Trophoblast cell (in vitro differentiated cells and primary cell): ENCODE measurements around the gene SEMA3C.

Experiments used
- DNase-seq, 2 donors: peaks; one replicate each; pipeline ENCODE4 v3.0.0-alpha.2; 2016
- H2AFZ ChIP-seq: 2 replicates; pipeline ENCODE4 v1.6.1; 2013; ENCODE audit warnings: low read length, moderate library complexity, mild to moderate bottlenecking; ENCODE audit not compliant: insufficient read depth, poor library complexity
- H2AK5ac ChIP-seq: 2 replicates; pipeline ENCODE4 v1.6.1; 2013; ENCODE audit warnings: mild to moderate bottlenecking, low read length
- H2BK120ac ChIP-seq: 2 replicates; pipeline ENCODE4 v1.6.1; 2013; ENCODE audit warnings: low read length, mild to moderate bottlenecking, moderate library complexity; ENCODE audit not compliant: insufficient read depth, poor library complexity
- H2BK12ac ChIP-seq: 2 replicates; pipeline ENCODE4 v1.6.1; 2013; ENCODE audit warnings: mild to moderate bottlenecking, low read length, moderate library complexity
- H2BK5ac ChIP-seq: 2 replicates; pipeline ENCODE4 v1.6.1; 2013; ENCODE audit warnings: low read length, low read depth, moderate library complexity, mild to moderate bottlenecking; ENCODE audit not compliant: poor library complexity
- H3K14ac ChIP-seq: 2 replicates; pipeline ENCODE4 v1.6.1; 2013; ENCODE audit warnings: mild to moderate bottlenecking, low read length
- H3K18ac ChIP-seq: 2 replicates; pipeline ENCODE4 v1.6.1; 2013; ENCODE audit warnings: mild to moderate bottlenecking, low read length
- H3K23ac ChIP-seq: 2 replicates; pipeline ENCODE4 v1.6.1; 2013; ENCODE audit warnings: low read length
- H3K27ac ChIP-seq: 2 replicates; pipeline ENCODE4 v1.5.1; 2013; ENCODE audit warnings: low read depth, mild to moderate bottlenecking, inconsistent platforms, low read length, moderate library complexity
- H3K27me3 ChIP-seq: 2 replicates; pipeline ENCODE4 v1.6.1; 2013; ENCODE audit warnings: inconsistent platforms, mild to moderate bottlenecking, low read length, moderate library complexity; ENCODE audit not compliant: insufficient read depth
- H3K36me3 ChIP-seq, 2 experiments: 1 replicate in 1 of 2; 2 replicates in 1 of 2; pipeline ENCODE4 v1.6.1; 2013; ENCODE audit warnings: low read length in 2 of 2, mild to moderate bottlenecking in 2 of 2, moderate library complexity in 1 of 2; ENCODE audit not compliant: insufficient read depth in 2 of 2, control insufficient read depth in 1 of 2
- H3K4ac ChIP-seq: 2 replicates; pipeline ENCODE4 v1.6.1; 2013; ENCODE audit warnings: low read depth, mild to moderate bottlenecking, low read length, moderate library complexity
- H3K4me1 ChIP-seq, 2 experiments: 1 replicate in 1 of 2; 2 replicates in 1 of 2; pipeline ENCODE4 v1.6.1; 2013; ENCODE audit warnings: low read length in 2 of 2, mild to moderate bottlenecking in 2 of 2, moderate library complexity in 1 of 2; ENCODE audit not compliant: insufficient read depth in 2 of 2, control insufficient read depth in 1 of 2
- H3K4me2 ChIP-seq: 2 replicates; pipeline ENCODE4 v1.6.1; 2013; ENCODE audit warnings: inconsistent platforms, mild to moderate bottlenecking, low read length, moderate library complexity
- H3K4me3 ChIP-seq: 2 replicates; pipeline ENCODE4 v1.5.1; 2013; ENCODE audit warnings: mild to moderate bottlenecking, low read depth, low read length, inconsistent platforms
- H3K79me1 ChIP-seq: one replicate; pipeline ENCODE4 v1.6.1; 2013; ENCODE audit warnings: low read length
- H3K79me2 ChIP-seq: 2 replicates; pipeline ENCODE4 v1.6.1; 2013; ENCODE audit warnings: low read length, mild to moderate bottlenecking; ENCODE audit not compliant: control insufficient read depth, insufficient read depth, poor library complexity
- H3K9ac ChIP-seq: 2 replicates; pipeline ENCODE4 v1.6.1; 2013; ENCODE audit warnings: mild to moderate bottlenecking, low read length
- H3K9me3 ChIP-seq: 2 replicates; pipeline ENCODE4 v1.6.1; 2013; ENCODE audit warnings: low read depth, mild to moderate bottlenecking, control low read depth, inconsistent platforms, low read length; ENCODE audit not compliant: insufficient read depth
- H4K12ac ChIP-seq: 2 replicates; pipeline ENCODE4 v1.6.1; 2013; ENCODE audit warnings: low read depth, mild to moderate bottlenecking, low read length, moderate library complexity
- H4K8ac ChIP-seq: 2 replicates; pipeline ENCODE4 v1.6.1; 2013; ENCODE audit warnings: low read depth, mild to moderate bottlenecking, low read length, moderate library complexity
- H4K91ac ChIP-seq: one replicate; pipeline ENCODE4 v1.6.1; 2013; ENCODE audit warnings: low read depth, mild to moderate bottlenecking, low read length, moderate library complexity
- WGBS: extraction: QIAGEN DNeasy Blood & Tissue Kit; methylation state at CpG from one replicate; pipeline ENCODE4 v1.1.7; 2013; ENCODE audit warnings: missing lambda C conversion rate; ENCODE audit not compliant: insufficient read length, insufficient coverage; ENCODE audit errors: extremely low coverage; 5-methylcytosine and 5-hydroxymethylcytosine counted together

Gene SEMA3C

GRCh38 chr7:80720146-80720545, 198.7 kb downstream of the SEMA3C start:
- no peak overlapping the region for H2BK5ac ChIP-seq
- no CpG with 5 or more reads among the region's 3 CpGs for WGBS
- H3K18ac ChIP-seq = no peak overlapping the region
- H3K23ac ChIP-seq = no peak overlapping the region
- no peak overlapping the region for H3K4me2 ChIP-seq
- no peaks in the 10 kb centered on the region for H3K79me2 ChIP-seq
- peak overlapping the region; percentile 32 for H4K91ac ChIP-seq
- H3K14ac ChIP-seq = no peak overlapping the region
- H3K4me1 ChIP-seq = peaks cover 2 to 11% of the 10 kb centered on the region in 2 experiments
- no peak overlapping the region for H4K12ac ChIP-seq
- H3K79me1 ChIP-seq = peaks cover 7% of the 10 kb centered on the region
- H3K4ac ChIP-seq = no peak overlapping the region
- H3K4me3 ChIP-seq = no peak overlapping the region
- no peak overlapping the region for H4K8ac ChIP-seq
- H2AFZ ChIP-seq = no peak overlapping the region
- H2BK12ac ChIP-seq = peak overlapping the region; percentile 69
- H3K27ac ChIP-seq = no peak overlapping the region
- no peak overlapping the region for H2BK120ac ChIP-seq
- no peak overlapping the region for H2AK5ac ChIP-seq
- DNase-seq = no peak
- H3K36me3 ChIP-seq = no peaks in the 10 kb centered on the region
- H3K9ac ChIP-seq = no peak overlapping the region
- H3K9me3 ChIP-seq = no peaks in the 10 kb centered on the region
- H3K27me3 ChIP-seq = no peaks in the 10 kb centered on the region

DNA sequence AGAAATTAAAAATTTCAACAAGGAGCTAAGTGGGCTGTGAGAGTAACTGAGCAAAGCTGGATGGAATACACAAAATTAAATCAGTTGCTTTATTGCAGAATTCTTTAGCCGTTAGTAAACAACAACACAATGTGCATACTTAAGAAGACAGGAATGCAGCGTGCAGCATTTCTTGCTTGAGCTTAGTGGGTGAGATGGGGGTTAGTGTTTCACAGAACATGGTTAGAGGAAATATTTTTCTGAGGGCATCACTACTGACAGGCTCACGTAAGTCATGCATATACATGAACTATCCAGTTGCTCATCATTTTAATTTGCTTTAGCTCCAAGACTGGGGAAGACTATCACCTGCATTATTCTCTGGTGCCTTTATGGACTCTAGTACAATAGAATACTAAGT, 199.6 kb downstream of the SEMA3C start:
- H2AFZ ChIP-seq = no peak overlapping the region
- no peak overlapping the region for H2AK5ac ChIP-seq
- WGBS = no CpG with 5 or more reads among the region's 3 CpGs
- H3K27ac ChIP-seq = no peak overlapping the region
- no peak overlapping the region for H3K4me2 ChIP-seq
- peaks cover 0 to 7% of the 10 kb centered on the region in 2 experiments for H3K4me1 ChIP-seq
- no peak overlapping the region for H2BK12ac ChIP-seq
- peaks cover 2% of the 10 kb centered on the region for H3K79me1 ChIP-seq
- H3K4ac ChIP-seq = no peak overlapping the region
- no peak overlapping the region for H3K18ac ChIP-seq
- no peak overlapping the region for H4K12ac ChIP-seq
- DNase-seq = peak; percentile 75 to 92
- H3K23ac ChIP-seq = no peak overlapping the region
- H3K14ac ChIP-seq = no peak overlapping the region
- no peak overlapping the region for H4K8ac ChIP-seq
- no peak overlapping the region for H2BK120ac ChIP-seq
- no peaks in the 10 kb centered on the region for H3K27me3 ChIP-seq
- H3K4me3 ChIP-seq = no peak overlapping the region
- no peak overlapping the region for H4K91ac ChIP-seq
- no peaks in the 10 kb centered on the region for H3K79me2 ChIP-seq
- no peaks in the 10 kb centered on the region for H3K36me3 ChIP-seq
- H2BK5ac ChIP-seq = no peak overlapping the region
- no peak overlapping the region for H3K9ac ChIP-seq
- no peaks in the 10 kb centered on the region for H3K9me3 ChIP-seq

DNA sequence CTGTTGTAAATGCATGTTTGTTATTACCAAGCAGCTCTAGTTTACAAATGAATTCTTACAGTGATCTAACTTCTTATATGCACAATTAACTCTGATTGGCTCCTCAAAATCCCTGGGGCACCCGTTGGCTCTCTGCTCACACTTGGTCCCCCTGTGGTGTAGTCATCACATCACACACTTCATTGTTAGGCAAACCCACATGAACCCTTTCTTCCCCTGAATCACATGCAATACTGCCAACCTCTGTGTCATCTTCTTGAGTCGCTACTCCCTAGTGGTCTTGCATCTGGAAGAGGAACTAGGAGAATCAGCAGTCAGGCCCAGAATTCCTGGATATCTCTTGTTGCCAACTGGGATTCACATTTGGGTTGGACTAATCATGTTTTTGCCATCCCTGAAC, 207.3 kb downstream of the SEMA3C start:
- Histone ChIP-seq H4K91ac (no peak overlapping the region), H4K12ac (no peak overlapping the region), H2BK12ac (no peak overlapping the region), H3K27ac (no peak overlapping the region), H3K4me1 (no peaks in the 10 kb centered on the region), H3K14ac (no peak overlapping the region), H3K9me3 (no peaks in the 10 kb centered on the region), H4K8ac (no peak overlapping the region), H3K9ac (no peak overlapping the region), H3K4ac (no peak overlapping the region), H2BK120ac (no peak overlapping the region), H3K36me3 (no peaks in the 10 kb centered on the region), H3K27me3 (no peaks in the 10 kb centered on the region), H3K4me3 (no peak overlapping the region), H3K79me1 (no peaks in the 10 kb centered on the region), H3K23ac (no peak overlapping the region), H3K4me2 (no peak overlapping the region), H2BK5ac (no peak overlapping the region), H3K79me2 (no peaks in the 10 kb centered on the region), H2AFZ (no peak overlapping the region), H3K18ac (no peak overlapping the region), H2AK5ac (no peak overlapping the region)
- DNase-seq = no peak
- WGBS = no CpG with 5 or more reads among the region's 2 CpGs

GRCh38 chr7:80708123-80708522, 210.7 kb downstream of the SEMA3C start:
- no peaks in the 10 kb centered on the region for H3K36me3 ChIP-seq
- no peak overlapping the region for H3K27ac ChIP-seq
- no peak overlapping the region for H4K91ac ChIP-seq
- H3K23ac ChIP-seq = no peak overlapping the region
- no peak overlapping the region for H2BK5ac ChIP-seq
- no peaks in the 10 kb centered on the region for H3K9me3 ChIP-seq
- no peak overlapping the region for H2AFZ ChIP-seq
- H2BK12ac ChIP-seq = no peak overlapping the region
- no peaks in the 10 kb centered on the region for H3K79me1 ChIP-seq
- H4K12ac ChIP-seq = no peak overlapping the region
- no CpG with 5 or more reads among the region's 2 CpGs for WGBS
- no peak overlapping the region for H4K8ac ChIP-seq
- no peak overlapping the region for H3K18ac ChIP-seq
- no peak overlapping the region for H3K4me2 ChIP-seq
- H2BK120ac ChIP-seq = no peak overlapping the region
- no peaks in the 10 kb centered on the region for H3K27me3 ChIP-seq
- no peak overlapping the region for H2AK5ac ChIP-seq
- H3K14ac ChIP-seq = no peak overlapping the region
- no peaks in the 10 kb centered on the region for H3K79me2 ChIP-seq
- H3K4me3 ChIP-seq = no peak overlapping the region
- H3K4ac ChIP-seq = no peak overlapping the region
- no peaks in the 10 kb centered on the region for H3K4me1 ChIP-seq
- no peak overlapping the region for H3K9ac ChIP-seq
- no peak for DNase-seq
